Dermis microvascular lymphatic vessel endothelial cell (primary cell): ENCODE results near the gene DAZ2. TPM values are rescaled to one million over a fixed set of nuclear protein-coding genes. Genes with fewer than 3 reads are reported as not detected.
"Not testable (repeated sequence)": the region's sequence is repeated elsewhere in the genome, so short reads cannot be mapped to it uniquely, and the experiment has no call there.

Experiments
- DNase-seq, 2 donors: peaks; one replicate each; pipeline versions ENCODE4 v3.0.0 to v3.0.0-alpha.2; 2010; ENCODE audit warnings: low read depth in 2 of 2
- total RNA-seq: library from RNA; depleted of rRNA; stranded (reverse); fragments of >200 nt; gene quantifications from 2 replicates; pipeline ENCODE4 v1.2.1, GENCODE V29; 2014

DAZ2 gene, protein sequence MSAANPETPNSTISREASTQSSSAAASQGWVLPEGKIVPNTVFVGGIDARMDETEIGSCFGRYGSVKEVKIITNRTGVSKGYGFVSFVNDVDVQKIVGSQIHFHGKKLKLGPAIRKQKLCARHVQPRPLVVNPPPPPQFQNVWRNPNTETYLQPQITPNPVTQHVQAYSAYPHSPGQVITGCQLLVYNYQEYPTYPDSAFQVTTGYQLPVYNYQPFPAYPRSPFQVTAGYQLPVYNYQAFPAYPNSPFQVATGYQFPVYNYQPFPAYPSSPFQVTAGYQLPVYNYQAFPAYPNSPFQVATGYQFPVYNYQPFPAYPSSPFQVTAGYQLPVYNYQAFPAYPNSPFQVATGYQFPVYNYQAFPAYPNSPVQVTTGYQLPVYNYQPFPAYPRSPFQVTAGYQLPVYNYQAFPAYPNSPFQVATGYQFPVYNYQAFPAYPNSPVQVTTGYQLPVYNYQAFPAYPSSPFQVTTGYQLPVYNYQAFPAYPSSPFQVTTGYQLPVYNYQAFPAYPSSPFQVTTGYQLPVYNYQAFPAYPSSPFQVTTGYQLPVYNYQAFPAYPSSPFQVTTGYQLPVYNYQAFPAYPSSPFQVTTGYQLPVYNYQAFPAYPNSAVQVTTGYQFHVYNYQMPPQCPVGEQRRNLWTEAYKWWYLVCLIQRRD
- not detected in 2 replicates for total RNA-seq

DNA sequence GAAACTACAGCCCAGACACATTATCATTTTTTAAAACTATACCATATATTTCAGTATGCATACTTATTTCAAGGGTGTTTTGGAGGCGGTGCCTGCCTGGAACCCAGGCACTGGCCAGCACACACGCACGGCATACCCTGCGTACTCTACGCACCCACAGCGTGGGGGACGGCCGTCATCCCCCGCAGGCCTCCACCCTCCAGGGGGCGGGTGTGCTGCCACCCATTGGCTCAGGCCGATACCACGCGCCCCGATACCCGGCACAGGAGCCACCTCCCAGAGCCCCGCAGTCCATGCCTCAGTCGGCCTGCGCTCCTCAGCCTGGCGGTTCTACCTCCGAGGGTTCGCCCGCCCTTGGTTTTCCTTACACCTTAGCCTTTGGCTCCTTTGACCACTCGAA, at the start of gene DAZ2:
TSS of gene DAZ2 (plus strand) at position 301 of the 400 bp plus-strand sequence. CDS start 208 bp downstream, outside the sequence.
- DNase-seq = not testable (repeated sequence)

DNA sequence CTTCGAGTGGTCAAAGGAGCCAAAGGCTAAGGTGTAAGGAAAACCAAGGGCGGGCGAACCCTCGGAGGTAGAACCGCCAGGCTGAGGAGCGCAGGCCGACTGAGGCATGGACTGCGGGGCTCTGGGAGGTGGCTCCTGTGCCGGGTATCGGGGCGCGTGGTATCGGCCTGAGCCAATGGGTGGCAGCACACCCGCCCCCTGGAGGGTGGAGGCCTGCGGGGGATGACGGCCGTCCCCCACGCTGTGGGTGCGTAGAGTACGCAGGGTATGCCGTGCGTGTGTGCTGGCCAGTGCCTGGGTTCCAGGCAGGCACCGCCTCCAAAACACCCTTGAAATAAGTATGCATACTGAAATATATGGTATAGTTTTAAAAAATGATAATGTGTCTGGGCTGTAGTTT, 20.4 kb upstream of the DAZ2 start, which contains the start of gene DAZ1:
TSS of gene DAZ1 (minus strand) at position 101 of the 400 bp plus-strand sequence. CDS start 208 bp downstream, outside the sequence.
- not testable (repeated sequence) for DNase-seq

DNA sequence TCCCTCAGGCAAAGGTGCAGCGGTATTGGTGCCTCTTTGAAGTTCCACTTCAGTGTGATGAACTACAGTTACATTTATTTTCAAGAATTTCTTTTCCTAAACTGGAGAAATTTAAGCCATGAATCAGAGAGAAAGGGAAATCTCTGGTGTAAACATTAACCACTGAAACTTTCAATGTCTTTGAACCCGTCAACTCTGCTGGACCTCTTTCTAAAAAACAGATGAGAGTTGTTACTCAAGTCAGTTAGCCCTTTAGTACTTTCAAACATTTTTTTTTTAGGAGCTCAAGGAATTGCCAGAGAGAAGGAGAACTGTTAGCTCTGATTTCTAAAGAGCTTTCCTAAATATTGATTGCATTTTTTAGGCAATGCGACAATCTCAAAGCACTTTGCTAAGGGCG, 11.9 kb upstream of the DAZ2 start:
- not testable (repeated sequence) for DNase-seq

DNA sequence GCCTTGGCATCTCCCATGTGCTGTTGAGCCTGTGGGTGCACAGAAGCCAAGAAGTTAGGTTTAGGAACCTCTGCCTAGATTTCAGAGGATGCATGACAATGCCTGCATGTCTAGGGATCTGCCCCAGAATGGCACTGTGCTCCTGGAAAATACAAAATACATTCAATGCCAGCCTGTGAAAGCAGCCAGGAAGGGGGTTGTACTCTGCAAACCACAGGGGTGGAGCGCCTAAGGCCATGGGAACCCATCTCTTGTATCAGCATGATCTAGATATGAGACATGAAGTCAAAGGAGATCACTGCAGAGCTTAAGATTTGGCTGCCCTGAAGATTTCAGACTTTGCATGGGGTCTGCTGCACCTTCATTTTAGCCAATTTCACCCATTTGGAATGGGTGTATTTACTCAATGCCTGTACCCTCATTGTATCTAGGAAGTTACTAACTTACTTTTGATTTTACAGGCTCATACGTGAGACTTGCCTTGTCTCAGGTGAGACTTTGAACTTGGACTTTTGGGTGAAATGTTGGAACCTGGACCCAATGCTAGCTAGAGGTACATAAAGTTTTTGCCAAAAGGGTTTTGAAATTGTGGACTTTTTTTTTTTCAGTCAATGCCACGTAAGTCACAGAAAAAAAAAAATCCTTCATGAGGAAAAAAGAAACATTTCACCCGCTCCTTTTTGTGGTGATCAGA, 9.4 kb upstream of the DAZ2 start:
- not testable (repeated sequence) for DNase-seq

DNA sequence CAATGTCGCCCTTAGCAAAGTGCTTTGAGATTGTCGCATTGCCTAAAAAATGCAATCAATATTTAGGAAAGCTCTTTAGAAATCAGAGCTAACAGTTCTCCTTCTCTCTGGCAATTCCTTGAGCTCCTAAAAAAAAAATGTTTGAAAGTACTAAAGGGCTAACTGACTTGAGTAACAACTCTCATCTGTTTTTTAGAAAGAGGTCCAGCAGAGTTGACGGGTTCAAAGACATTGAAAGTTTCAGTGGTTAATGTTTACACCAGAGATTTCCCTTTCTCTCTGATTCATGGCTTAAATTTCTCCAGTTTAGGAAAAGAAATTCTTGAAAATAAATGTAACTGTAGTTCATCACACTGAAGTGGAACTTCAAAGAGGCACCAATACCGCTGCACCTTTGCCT, 8.7 kb upstream of the DAZ2 start:
- not testable (repeated sequence) for DNase-seq

Other genes starting within 250 kb of the DAZ2 start
- not detected in 2 replicates for gene BPY2, start 235.3 kb upstream of the DAZ2 start, total RNA-seq
- not detected in 2 replicates for gene DAZ1, start 20.5 kb upstream of the DAZ2 start, total RNA-seq